GM18951 (cell line): ENCODE results near the gene OMA1.

ENCODE experiments used
- POLR2A ChIP-seq: IDR thresholded peaks from 4 replicates; pipeline ENCODE4 v1.6.1; 2011; ENCODE audit warnings: mild to moderate bottlenecking; ENCODE audit not compliant: insufficient read length, insufficient read depth; ENCODE audit errors: extremely low read depth
- in situ Hi-C: fragments of 300-500 bp; cut with MboI; formaldehyde crosslinking; loops from one replicate; pipeline ENCODE4 v1.12.0; 2022; ENCODE audit warnings: low sequenced_read_pairs, mixed read lengths, inconsistent platforms; ENCODE audit not compliant: unreplicated experiment

OMA1 gene

DNA sequence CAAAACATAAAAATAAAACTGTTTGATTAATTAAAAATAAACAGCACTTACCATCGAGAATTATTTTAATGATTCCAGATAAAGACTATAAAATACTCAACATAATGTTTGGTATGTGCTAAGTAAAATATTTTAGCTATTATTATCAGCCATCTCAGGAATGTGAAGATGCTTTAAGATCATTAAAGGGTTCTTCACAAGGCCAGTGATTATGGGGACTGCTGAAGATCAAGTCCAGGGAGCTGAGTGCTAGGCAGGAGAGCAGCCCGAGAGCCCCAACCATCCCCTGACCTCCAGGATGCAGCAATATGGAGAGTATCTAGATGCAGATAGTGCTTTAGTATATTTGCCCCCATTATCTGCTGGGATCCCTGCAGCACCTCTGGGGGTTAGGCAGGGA lies 35.1 kb upstream of the OMA1 start:
- no peak for TF ChIP-seq POLR2A
- in situ Hi-C loops, result no loop called here

DNA sequence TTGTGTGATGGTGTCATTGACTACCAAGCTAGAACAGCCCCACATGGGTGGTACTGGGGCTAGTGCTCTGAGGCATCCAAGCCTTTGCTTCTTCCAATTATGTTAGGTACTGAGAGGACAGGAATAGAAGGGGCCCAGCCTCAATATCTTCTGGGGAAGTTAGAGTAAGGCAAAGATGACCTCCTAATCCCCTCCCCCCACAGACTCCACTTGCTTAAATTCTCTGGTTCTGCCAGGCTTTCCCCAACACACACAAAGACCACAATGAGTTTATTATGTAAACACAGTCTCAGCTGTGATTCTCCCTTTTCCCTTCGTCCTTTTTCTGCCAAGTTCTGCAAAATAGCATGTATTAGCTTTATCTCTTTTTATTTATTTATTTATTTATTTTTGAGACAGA lies 33.7 kb upstream of the OMA1 start:
- in situ Hi-C loops, result no loop called here
- TF ChIP-seq POLR2A, result no peak

DNA sequence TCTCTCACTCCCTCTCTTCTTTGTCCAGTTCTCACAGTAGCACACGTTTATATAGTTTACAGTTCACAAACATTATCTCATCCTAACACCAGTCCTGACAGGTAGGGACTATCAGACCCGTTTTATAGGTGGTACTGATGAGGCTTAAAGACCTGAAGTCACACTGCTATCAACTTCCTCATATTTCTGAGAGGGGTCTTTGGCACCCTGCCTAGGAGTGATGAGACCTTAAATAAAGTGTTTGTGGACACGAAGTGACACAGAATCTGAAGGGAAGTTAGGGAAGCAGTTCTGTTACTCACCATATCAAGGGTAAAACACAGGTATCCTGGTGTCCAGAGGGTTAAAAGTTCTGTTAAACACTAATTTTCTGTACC lies 31.1 kb upstream of the OMA1 start:
- in situ Hi-C loops, result no loop called here

DNA sequence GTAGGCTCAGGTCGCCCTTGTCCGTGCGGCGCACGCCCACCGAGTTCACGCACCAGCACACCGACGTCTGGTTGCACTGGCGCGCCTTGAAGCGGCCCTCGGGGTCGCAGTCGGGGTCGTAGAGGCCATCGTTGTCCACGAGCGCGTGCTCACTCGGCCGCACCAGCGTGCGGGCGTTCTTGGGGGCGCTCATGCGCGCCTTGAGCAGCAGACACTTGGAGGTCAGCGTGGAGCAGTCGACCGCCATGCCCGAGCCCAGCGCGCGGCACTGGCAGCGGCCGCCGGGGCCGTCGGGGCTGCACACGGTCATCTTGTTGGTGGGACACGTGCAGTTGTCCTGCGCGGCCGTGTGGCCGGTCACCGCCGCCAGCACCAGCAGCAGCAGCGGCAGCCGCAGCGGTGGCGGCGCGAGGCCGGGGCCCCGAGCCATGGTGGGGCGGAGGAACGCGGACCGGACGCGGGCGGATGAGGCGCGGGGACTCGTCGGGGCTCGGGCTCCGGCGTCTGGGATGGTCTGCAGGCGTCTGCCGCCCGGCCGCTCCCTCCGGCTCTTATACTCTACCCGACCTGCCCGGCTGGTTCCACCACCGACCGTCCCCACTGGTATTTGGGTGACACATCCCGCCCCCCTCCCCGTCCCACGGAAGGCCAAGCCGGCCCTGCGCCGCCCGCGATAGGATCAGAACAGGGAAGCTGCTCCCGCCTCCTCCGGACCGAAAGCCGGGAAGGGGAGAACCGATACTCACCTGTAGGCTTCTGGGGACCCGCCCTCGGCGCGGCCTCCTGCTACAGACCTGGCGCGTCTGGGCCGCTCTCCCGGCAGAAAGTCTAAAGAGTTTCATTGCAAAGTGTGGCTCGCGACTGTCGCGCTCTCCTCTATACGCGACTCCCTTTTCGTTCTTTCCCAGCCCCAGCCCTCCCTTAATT lies 30.5 kb upstream of the OMA1 start, which contains the start of gene TACSTD2:
TACSTD2 (minus strand) TSS at position 526 of the 927 bp plus-strand sequence; CDS start at position 430, 96 bp downstream.
- in situ Hi-C loops, result no loop called here
- TF ChIP-seq POLR2A, result no peak

More for the DNA sequence above, 31.1 kb upstream of the OMA1 start:
- TF ChIP-seq POLR2A, result no peak

DNA sequence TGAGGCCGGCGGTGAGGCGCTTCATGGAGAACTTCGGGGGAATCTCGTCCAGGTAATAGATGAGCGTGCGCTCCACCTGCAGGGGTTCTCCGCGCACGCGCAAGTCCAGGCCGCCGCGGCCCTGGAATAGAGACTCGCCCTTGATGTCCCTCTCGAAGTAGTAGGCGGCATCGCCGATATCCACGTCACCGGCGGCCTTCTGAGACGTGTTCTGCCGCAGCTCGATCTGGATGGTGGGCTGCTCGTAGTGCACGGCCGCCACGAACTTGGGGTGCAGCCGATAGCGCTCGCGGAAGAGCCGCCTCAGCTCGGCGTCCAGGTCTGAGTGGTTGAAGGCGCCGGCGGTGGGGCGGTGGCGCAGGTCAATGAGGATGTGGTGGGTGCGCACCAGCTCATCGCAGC lies 29.8 kb upstream of the OMA1 start:
- TF ChIP-seq POLR2A, result no peak
- in situ Hi-C loops, result no loop called here

DNA sequence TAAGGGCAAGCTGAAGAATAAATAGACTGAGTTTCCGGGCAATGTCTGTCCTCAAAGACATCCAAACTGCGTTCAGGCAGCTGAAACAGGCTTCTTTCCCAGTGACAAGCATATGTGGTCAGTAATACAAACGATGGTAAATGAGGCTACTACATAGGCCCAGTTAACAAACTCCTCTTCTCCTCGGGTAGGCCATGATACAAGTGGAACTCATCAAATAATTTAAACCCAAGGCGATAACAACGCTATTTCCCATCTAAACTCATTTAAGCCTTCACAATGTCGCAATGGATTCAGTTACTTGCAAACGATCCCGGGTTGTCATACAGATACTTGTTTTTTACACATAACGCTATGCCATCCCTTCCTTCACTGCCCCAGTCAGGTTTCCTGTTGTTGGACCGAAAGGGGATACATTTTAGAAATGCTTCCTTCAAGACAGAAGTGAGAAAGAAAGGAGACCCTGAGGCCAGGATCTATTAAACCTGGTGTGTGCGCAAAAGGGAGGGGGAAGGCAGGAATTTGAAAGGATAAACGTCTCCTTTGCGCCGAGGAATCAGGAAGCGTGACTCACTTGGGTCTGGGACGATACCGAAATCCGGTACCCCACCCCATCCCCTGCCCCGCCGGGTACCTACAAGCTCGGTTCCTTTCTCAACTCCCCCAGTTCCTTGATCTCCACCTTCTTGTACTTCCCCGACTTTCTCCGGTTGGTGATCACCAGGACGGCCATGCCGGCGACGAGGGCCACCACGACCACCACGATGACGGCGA lies 29.2 kb upstream of the OMA1 start:
- no peak for TF ChIP-seq POLR2A
- in situ Hi-C loops, result no loop called here

DNA sequence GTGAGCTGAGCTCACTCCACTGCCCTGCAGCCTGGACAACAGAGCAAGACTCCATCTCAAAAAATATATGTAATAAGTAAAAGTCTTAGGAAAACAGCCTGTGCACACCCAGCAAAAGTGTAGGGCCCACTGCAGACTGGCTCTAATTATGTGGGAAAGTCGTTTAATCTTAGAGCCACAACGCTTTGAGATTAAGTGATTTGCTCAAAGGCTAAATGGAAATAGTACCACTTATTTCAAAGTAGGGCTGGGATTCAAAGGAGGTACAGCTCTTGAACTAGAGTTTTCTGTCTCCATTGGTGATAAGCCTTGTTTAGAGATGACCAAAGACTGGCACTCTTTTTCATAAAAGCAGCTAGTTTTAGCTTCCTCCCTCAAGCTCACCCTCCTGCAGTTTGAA lies 28.3 kb upstream of the OMA1 start:
- TF ChIP-seq POLR2A, result no peak
- in situ Hi-C loops, result no loop called here

DNA sequence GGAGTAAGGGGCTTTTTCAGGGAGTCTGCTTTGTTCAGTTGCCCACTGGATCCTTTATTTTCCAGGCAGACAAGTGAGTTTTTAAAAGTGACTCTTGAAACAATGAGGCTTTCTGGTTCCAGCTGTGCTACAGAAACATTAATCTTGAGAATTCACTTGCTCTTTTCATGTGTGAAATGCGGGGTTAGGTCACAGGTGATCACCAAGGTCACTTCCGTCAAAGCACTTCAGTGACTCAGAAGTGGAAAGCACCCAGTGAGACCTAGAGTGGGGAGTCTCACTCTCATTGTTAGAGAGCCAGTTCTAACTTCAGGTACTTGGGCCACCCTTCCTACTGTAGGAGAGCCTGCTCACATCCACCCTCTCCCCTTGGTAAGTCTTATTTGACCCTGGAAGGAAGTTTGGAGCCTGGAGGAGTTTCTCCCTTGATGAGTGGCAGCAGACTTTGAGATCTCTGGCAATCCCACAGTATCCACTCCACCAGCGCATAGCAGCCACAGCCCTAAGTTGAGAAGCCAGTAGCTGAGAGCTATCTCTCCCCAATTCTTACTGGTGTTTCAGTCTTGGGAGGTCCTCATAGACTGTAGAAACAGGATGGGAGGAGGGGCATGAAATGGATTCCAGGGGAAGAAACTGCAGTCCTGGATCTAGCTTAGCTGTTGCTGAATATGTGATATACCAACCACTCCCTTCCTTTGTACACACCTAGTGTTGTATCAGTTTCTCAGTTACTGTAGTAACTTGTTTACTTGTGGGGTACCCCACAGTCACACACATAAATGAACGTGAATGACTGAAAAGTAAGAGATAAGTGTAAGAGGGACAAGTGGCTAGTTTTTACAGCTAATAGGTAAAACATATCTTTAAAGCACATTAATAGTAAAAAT lies 27.4 kb upstream of the OMA1 start:
- in situ Hi-C loops, result no loop called here

DNA sequence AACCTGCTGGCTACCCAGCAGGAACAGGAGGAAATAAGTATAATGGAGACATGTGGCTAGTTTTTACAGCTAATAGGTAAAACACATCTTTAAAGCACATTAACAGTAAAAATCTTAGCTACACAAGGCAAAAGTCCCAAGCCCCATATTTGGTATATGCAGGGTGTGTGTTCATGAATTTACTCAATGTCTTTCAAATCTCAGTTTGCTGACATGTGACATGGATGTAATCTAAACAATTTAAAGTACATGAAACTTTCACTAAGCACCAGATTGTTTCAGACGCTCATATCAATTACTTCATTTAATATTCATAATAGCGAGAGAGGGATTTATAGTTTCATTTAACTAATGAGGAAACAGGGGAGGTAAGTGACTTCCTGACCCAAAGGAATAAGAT lies 26.6 kb upstream of the OMA1 start:
- in situ Hi-C loops, result no loop called here

More for the DNA sequence above, 27.4 kb upstream of the OMA1 start:
- TF ChIP-seq POLR2A, result no peak

DNA sequence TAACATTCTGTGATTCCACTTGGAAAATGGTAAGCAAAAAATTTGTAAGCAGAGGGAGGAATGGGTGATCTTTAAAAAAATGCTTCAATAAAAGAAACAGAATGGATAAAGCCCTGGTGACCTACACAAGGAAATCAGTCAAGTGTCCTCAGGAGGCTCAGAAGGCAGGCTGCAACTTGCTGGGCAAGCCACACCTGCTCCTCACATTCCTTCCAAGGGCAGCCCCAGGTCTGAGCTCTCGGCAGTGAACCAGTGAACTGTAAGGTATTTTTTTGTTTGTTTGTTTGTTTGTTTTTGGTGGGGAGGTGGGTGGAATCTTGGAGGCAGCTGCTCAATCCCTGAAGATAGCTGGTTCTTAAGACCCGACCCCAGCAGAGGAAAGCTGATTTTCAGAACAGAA lies 26.2 kb upstream of the OMA1 start:
- in situ Hi-C loops, result no loop called here
- TF ChIP-seq POLR2A, result no peak

More for the DNA sequence above, 26.6 kb upstream of the OMA1 start:
- no peak for TF ChIP-seq POLR2A

DNA sequence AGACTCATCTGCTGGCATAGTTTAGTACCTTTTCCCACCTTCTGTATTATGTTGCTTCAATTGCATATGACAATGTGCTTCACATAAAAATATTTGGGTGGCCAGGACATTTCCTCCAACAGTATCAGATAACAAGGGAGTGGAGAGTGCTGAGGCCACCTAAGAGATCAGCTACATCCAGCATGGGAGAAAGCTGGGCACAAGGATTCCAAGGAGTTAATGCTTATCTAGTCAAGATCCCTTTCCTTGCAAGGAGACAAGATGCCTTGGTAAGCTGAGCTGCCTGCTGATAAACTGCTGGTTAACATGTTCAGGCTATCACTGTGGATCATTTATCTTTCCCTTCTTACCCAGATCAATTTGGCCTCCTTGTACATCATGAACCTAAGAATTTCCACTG lies 25.1 kb upstream of the OMA1 start:
- in situ Hi-C loops, result no loop called here
- no peak for TF ChIP-seq POLR2A

DNA sequence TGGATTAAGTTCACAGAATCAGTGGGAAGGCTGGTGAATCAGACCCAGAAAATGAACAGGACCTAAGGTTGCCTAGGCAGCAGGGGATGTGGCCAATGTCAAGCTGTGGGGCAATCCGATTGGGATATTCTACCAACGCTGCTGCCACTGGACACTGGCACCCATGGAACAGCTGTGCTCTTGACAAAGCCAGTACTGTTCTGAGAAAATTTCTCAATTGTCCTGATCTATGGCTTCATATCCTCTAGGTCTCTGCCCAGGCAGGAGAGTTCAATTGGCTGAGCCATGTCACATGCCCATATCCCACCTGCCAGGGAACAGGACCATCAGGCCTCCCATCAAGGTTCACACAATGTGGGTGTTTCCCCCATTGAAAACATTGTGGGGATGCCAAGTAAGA lies 24.3 kb upstream of the OMA1 start:
- TF ChIP-seq POLR2A, result no peak
- in situ Hi-C loops, result no loop called here

DNA sequence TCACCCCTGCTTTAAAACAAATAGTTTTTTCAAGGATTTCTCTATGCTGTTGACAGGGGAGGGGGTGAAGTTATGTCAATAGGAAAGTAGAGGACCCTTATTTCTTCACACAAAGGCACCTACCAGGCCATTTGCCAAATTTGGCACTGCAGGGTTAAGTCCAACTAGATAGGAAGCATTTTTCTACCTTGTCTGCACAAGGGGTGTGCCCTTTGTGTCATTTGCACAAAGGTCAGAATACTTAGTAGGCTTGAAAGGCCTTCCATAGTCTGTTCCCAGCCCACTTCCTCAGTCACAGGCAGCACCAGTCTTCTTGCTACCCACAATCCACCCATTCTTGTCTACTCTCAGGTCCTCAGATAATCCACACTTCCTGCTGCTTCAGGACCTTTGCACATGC lies 23.6 kb upstream of the OMA1 start:
- no peak for TF ChIP-seq POLR2A
- in situ Hi-C loops, result no loop called here
